ENCODE data around the gene COMT.

DNA sequence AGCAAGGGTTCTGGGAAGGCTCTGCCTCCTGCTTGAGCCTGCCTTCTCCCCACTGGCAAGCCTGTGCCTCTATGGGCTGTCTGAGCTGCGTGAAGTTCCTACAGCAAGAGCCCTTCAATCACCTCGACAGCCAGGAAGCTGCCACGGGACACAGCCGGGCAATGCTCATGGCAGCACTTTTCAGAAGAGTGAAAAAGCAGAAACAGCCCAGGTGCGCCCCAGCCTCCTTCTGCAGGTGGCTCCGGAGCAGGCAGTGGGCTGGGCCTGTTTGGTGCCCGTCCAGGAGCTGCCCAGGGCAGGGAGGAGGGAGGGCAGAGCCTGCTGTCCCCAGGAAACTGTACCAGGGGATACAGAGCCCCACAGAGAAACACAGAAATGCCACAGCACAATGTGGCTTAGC is 24.6 kb upstream of the COMT start:
- no peak for TF ChIP-seq POLR2A (IDR thresholded peaks at IDR 0.05)
- TF ChIP-seq, protein P1, sequence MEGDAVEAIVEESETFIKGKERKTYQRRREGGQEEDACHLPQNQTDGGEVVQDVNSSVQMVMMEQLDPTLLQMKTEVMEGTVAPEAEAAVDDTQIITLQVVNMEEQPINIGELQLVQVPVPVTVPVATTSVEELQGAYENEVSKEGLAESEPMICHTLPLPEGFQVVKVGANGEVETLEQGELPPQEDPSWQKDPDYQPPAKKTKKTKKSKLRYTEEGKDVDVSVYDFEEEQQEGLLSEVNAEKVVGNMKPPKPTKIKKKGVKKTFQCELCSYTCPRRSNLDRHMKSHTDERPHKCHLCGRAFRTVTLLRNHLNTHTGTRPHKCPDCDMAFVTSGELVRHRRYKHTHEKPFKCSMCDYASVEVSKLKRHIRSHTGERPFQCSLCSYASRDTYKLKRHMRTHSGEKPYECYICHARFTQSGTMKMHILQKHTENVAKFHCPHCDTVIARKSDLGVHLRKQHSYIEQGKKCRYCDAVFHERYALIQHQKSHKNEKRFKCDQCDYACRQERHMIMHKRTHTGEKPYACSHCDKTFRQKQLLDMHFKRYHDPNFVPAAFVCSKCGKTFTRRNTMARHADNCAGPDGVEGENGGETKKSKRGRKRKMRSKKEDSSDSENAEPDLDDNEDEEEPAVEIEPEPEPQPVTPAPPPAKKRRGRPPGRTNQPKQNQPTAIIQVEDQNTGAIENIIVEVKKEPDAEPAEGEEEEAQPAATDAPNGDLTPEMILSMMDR (IDR thresholded peaks at IDR 0.05), result no peak
